Fibroblast of peridontal ligament (primary cell): ENCODE results near the gene LSM7.
"Not testable (repeated sequence)": the region's sequence is repeated elsewhere in the genome, so short reads cannot be mapped to it uniquely, and the experiment has no call there.

ENCODE experiments used
- DNase-seq: peaks from one replicate; pipeline ENCODE4 v3.0.0-alpha.2; 2010; ENCODE audit errors: extremely low read depth

The LSM7 gene

GRCh38 chr19:2302319-2303210, 25.8 kb downstream of the LSM7 start:
- peak; percentile 31 for DNase-seq

- DNase-seq, result no peak
Measured at GRCh38 chr19:2300533-2300932, 27.9 kb downstream of the LSM7 start.

GRCh38 chr19:2296141-2296540, 32.2 kb downstream of the LSM7 start:
- DNase-seq, result no peak

GRCh38 chr19:2294687-2295335, 33.6 kb downstream of the LSM7 start:
- peak; percentile 91 for DNase-seq

- no peak for DNase-seq
Measured at GRCh38 chr19:2291185-2291751, 37.1 kb downstream of the LSM7 start.

GRCh38 chr19:2290441-2291184, 37.8 kb downstream of the LSM7 start:
- no peak for DNase-seq

- DNase-seq, result no peak
Measured at GRCh38 chr19:2289714-2290435, 38.5 kb downstream of the LSM7 start.

- no peak for DNase-seq
Measured at GRCh38 chr19:2288818-2289713, 39.3 kb downstream of the LSM7 start.

- DNase-seq, result no peak
Measured at GRCh38 chr19:2288338-2288817, 40.0 kb downstream of the LSM7 start.

- DNase-seq, result no peak
Measured at GRCh38 chr19:2287585-2288337, 40.6 kb downstream of the LSM7 start.

GRCh38 chr19:2286402-2287140, 41.8 kb downstream of the LSM7 start:
- DNase-seq, result no peak

GRCh38 chr19:2283835-2284507, 44.4 kb downstream of the LSM7 start:
- DNase-seq, result no peak

GRCh38 chr19:2282862-2283237, 45.5 kb downstream of the LSM7 start:
- DNase-seq, result no peak

- no peak for DNase-seq
Measured at GRCh38 chr19:2282062-2282861, 46.1 kb downstream of the LSM7 start, which contains the start of gene PEAK3. Gene PEAK3 (minus strand): TSS chr19:2282175. CDS start chr19:2280931, 1,244 bp downstream.

GRCh38 chr19:2281265-2282061, 46.9 kb downstream of the LSM7 start:
- not testable (repeated sequence) for DNase-seq

GRCh38 chr19:2280633-2281264, 47.6 kb downstream of the LSM7 start:
- no peak for DNase-seq
